ENCODE results near the gene TNFSF18.
"Not testable (repeated sequence)": the region's sequence is repeated elsewhere in the genome, so short reads cannot be mapped to it uniquely, and the experiment has no call there.

Gene TNFSF18

GRCh38 chr1:173050865-173051264 lies at the start of gene TNFSF18:
TSS of gene TNFSF18 (minus strand) at chr1:173050941. CDS start at chr1:173050896, 45 bp downstream.
- H3K27ac ChIP-seq (ENCODE audit: low read depth, low read length): no peak within 1 kb of the TSS
- no peak within 1 kb of the TSS for H3K4me3 ChIP-seq (ENCODE audit: low read depth, low read length)
- H3K9ac ChIP-seq (ENCODE audit: low read depth, low read length): no peak within 1 kb of the TSS
- no peaks in the 10 kb centered on the region for H3K27me3 ChIP-seq (ENCODE audit: control insufficient read depth, insufficient read depth, low read length)
- H3K9me3 ChIP-seq (ENCODE audit: control insufficient read depth, insufficient read depth, low read length): no peaks in the 10 kb centered on the region
- no peaks in the 10 kb centered on the region for H3K36me3 ChIP-seq (ENCODE audit: control insufficient read depth, insufficient read depth, low read length)
- H3K4me1 ChIP-seq (ENCODE audit: control insufficient read depth, insufficient read depth, low read length): no peaks in the 10 kb centered on the region

GRCh38 chr1:173099166-173099565 lies 48.4 kb upstream of the TNFSF18 start:
- Histone ChIP-seq H3K9me3 (ENCODE audit: control insufficient read depth, insufficient read depth, low read length) (peaks cover 11% of the 10 kb centered on the region; the same call in 1 of the 2 replicates), H3K9ac (ENCODE audit: low read depth, low read length) (no peak overlapping the region), H3K4me1 (ENCODE audit: control insufficient read depth, insufficient read depth, low read length) (no peaks in the 10 kb centered on the region), H3K27ac (ENCODE audit: low read depth, low read length) (no peak overlapping the region), H3K4me3 (ENCODE audit: low read depth, low read length) (no peak overlapping the region), H3K27me3 (ENCODE audit: control insufficient read depth, insufficient read depth, low read length) (no peaks in the 10 kb centered on the region), H3K36me3 (ENCODE audit: control insufficient read depth, insufficient read depth, low read length) (no peaks in the 10 kb centered on the region)

DNA sequence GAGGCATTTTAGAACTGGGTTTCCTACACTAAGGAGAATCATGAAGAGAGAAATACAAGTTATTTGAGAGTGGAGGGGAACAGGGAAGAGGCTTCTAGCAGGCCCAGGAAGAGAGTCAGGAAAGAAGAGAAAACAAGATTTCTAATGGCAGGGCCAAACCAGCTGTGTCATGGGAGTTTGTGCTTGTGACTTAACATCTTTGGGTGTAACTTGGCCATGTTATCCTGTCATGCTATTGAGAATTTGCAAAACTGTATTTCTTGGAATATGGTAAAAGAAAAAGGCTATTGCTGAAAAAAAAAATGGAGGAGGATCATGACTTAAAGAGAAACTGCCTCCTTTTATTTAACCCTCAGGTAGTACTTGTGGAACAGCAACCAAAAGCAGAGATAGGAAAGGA lies 47.4 kb upstream of the TNFSF18 start:
- H3K9me3 ChIP-seq (ENCODE audit: control insufficient read depth, insufficient read depth, low read length): peaks cover 4% of the 10 kb centered on the region; the same call in 1 of the 2 replicates
- H3K36me3 ChIP-seq (ENCODE audit: control insufficient read depth, insufficient read depth, low read length): no peaks in the 10 kb centered on the region
- no peaks in the 10 kb centered on the region for H3K4me1 ChIP-seq (ENCODE audit: control insufficient read depth, insufficient read depth, low read length)
- H3K27ac ChIP-seq (ENCODE audit: low read depth, low read length): no peak overlapping the region
- H3K9ac ChIP-seq (ENCODE audit: low read depth, low read length): no peak overlapping the region
- no peak overlapping the region for H3K4me3 ChIP-seq (ENCODE audit: low read depth, low read length)
- H3K27me3 ChIP-seq (ENCODE audit: control insufficient read depth, insufficient read depth, low read length): no peaks in the 10 kb centered on the region

DNA sequence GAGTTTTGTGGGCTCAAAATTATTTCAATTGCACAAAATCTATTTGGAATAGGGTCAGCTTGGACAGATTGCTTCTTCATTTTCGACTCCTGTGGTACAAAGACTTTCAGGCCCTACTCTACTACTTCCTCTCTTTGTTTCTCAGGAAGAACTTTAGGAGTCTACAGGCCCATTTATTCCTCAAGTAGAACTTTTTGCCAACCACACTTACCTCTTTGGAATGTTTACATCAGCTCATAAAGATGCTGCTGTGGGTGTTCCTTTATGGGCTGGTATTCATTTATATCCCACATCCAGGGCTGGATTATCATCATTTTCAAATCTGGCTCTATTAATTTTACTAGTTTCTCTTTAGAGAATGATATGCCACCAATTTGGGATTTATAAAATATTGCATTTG lies 46.3 kb upstream of the TNFSF18 start:
- H3K4me3 ChIP-seq (ENCODE audit: low read depth, low read length): no peak overlapping the region
- no peaks in the 10 kb centered on the region for H3K9me3 ChIP-seq (ENCODE audit: control insufficient read depth, insufficient read depth, low read length)
- no peaks in the 10 kb centered on the region for H3K36me3 ChIP-seq (ENCODE audit: control insufficient read depth, insufficient read depth, low read length)
- no peaks in the 10 kb centered on the region for H3K4me1 ChIP-seq (ENCODE audit: control insufficient read depth, insufficient read depth, low read length)
- no peak overlapping the region for H3K27ac ChIP-seq (ENCODE audit: low read depth, low read length)
- H3K9ac ChIP-seq (ENCODE audit: low read depth, low read length): no peak overlapping the region
- no peaks in the 10 kb centered on the region for H3K27me3 ChIP-seq (ENCODE audit: control insufficient read depth, insufficient read depth, low read length)

- Histone ChIP-seq H3K9ac (ENCODE audit: low read depth, low read length) (no peak overlapping the region), H3K27ac (ENCODE audit: low read depth, low read length) (no peak overlapping the region), H3K4me1 (ENCODE audit: control insufficient read depth, insufficient read depth, low read length) (no peaks in the 10 kb centered on the region), H3K9me3 (ENCODE audit: control insufficient read depth, insufficient read depth, low read length) (no peaks in the 10 kb centered on the region), H3K36me3 (ENCODE audit: control insufficient read depth, insufficient read depth, low read length) (no peaks in the 10 kb centered on the region), H3K27me3 (ENCODE audit: control insufficient read depth, insufficient read depth, low read length) (no peaks in the 10 kb centered on the region), H3K4me3 (ENCODE audit: low read depth, low read length) (no peak overlapping the region)
Measured at GRCh38 chr1:173095632-173096031, 44.9 kb upstream of the TNFSF18 start.

GRCh38 chr1:173094541-173094940 lies 43.8 kb upstream of the TNFSF18 start:
- Histone ChIP-seq H3K4me1 (ENCODE audit: control insufficient read depth, insufficient read depth, low read length) (no peaks in the 10 kb centered on the region), H3K4me3 (ENCODE audit: low read depth, low read length) (no peak overlapping the region), H3K27ac (ENCODE audit: low read depth, low read length) (no peak overlapping the region), H3K9ac (ENCODE audit: low read depth, low read length) (no peak overlapping the region), H3K9me3 (ENCODE audit: control insufficient read depth, insufficient read depth, low read length) (no peaks in the 10 kb centered on the region), H3K27me3 (ENCODE audit: control insufficient read depth, insufficient read depth, low read length) (no peaks in the 10 kb centered on the region), H3K36me3 (ENCODE audit: control insufficient read depth, insufficient read depth, low read length) (no peaks in the 10 kb centered on the region)

DNA sequence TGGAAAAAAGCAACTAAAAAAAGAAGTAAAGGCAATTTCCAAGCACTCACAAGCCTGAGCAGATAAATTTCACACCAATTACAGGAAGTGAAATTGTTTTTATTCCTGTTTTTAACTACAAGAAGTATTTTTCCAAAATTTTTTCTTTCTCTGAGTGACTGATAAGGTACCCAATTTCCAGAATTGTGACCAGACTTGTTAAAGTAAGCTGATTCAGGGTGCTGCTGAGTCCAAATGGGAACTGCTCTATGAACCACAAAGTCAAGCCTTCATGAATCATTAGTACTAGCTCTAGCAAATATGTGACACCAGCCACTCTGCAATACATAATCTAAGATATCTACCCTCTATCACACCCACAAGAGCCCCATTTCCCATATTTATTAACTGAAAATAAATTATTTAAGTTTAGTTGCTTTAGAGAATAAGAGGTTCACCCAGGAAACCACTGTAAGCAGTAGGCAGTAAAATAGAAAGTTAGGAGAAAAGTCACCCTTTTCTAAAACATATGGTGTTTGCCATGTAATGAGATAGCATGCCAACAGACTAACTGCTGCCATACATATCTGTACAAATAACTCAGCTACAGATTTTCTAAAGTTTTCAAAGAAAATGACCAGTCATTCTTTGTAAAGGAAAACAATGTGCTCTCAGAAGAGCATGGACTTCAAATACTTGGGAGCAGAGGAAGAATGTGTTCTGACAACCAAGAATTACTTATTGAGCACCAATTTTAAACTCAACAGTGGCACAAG lies 43.1 kb upstream of the TNFSF18 start:
- Histone ChIP-seq H3K4me1 (ENCODE audit: control insufficient read depth, insufficient read depth, low read length) (no peaks in the 10 kb centered on the region), H3K27ac (ENCODE audit: low read depth, low read length) (no peak overlapping the region), H3K9ac (ENCODE audit: low read depth, low read length) (no peak overlapping the region), H3K9me3 (ENCODE audit: control insufficient read depth, insufficient read depth, low read length) (no peaks in the 10 kb centered on the region), H3K4me3 (ENCODE audit: low read depth, low read length) (no peak overlapping the region), H3K36me3 (ENCODE audit: control insufficient read depth, insufficient read depth, low read length) (no peaks in the 10 kb centered on the region), H3K27me3 (ENCODE audit: control insufficient read depth, insufficient read depth, low read length) (no peaks in the 10 kb centered on the region)

GRCh38 chr1:173084292-173084691 lies 33.6 kb upstream of the TNFSF18 start:
- Histone ChIP-seq H3K9ac (ENCODE audit: low read depth, low read length) (no peak overlapping the region), H3K27me3 (ENCODE audit: control insufficient read depth, insufficient read depth, low read length) (no peaks in the 10 kb centered on the region), H3K4me3 (ENCODE audit: low read depth, low read length) (no peak overlapping the region), H3K36me3 (ENCODE audit: control insufficient read depth, insufficient read depth, low read length) (no peaks in the 10 kb centered on the region), H3K9me3 (ENCODE audit: control insufficient read depth, insufficient read depth, low read length) (no peaks in the 10 kb centered on the region), H3K4me1 (ENCODE audit: control insufficient read depth, insufficient read depth, low read length) (no peaks in the 10 kb centered on the region), H3K27ac (ENCODE audit: low read depth, low read length) (no peak overlapping the region)

DNA sequence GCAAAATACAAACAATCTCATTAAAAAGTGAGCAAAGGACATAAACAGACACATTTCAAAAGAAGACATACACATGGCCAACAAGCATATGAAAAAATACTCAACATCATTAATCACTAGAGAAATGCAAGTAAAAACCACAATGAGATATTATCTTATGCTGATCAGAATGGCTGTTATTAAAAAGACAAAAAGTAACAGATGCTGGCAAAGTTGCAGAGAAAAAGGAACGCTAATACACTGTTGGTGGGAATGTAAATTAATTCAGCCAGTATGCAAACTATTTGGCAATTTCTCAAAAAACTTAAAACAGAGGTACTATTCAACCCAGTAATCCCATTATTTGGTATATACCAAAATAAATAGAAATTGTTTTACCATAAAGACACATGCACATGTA lies 32.2 kb upstream of the TNFSF18 start:
- Histone ChIP-seq H3K27ac (ENCODE audit: low read depth, low read length) (no peak overlapping the region), H3K4me3 (ENCODE audit: low read depth, low read length) (no peak overlapping the region), H3K4me1 (ENCODE audit: control insufficient read depth, insufficient read depth, low read length) (no peaks in the 10 kb centered on the region), H3K27me3 (ENCODE audit: control insufficient read depth, insufficient read depth, low read length) (no peaks in the 10 kb centered on the region), H3K9me3 (ENCODE audit: control insufficient read depth, insufficient read depth, low read length) (no peaks in the 10 kb centered on the region), H3K9ac (ENCODE audit: low read depth, low read length) (no peak overlapping the region), H3K36me3 (ENCODE audit: control insufficient read depth, insufficient read depth, low read length) (no peaks in the 10 kb centered on the region)

GRCh38 chr1:173074217-173074616 lies 23.5 kb upstream of the TNFSF18 start:
- H3K4me3 ChIP-seq (ENCODE audit: low read depth, low read length); H3K27me3 ChIP-seq (ENCODE audit: control insufficient read depth, insufficient read depth, low read length): not testable (repeated sequence)
- H3K9me3 ChIP-seq (ENCODE audit: control insufficient read depth, insufficient read depth, low read length): peaks cover 18% of the 10 kb centered on the region; the same call in 1 of the 2 replicates

DNA sequence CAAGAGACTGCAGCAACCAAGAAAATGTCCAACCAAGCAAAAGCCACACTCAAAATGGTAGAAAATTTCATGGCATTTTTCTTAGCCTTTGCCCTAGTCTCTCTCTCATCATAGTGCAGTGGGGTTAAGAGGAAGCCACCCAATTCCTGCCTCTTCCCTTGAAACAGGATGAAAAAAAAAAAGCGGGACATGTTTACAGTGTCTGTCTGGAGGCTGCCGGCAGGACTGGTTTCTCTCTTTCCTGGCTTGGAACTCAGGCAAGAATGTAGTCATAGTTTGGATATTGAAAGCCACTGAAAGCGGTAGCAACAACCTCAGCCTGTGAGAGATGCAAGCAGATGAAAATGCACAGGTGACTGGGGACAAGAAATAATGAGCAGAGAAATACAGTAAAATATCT lies 13.3 kb upstream of the TNFSF18 start:
- Histone ChIP-seq H3K36me3 (ENCODE audit: control insufficient read depth, insufficient read depth, low read length) (no peaks in the 10 kb centered on the region), H3K9ac (ENCODE audit: low read depth, low read length) (no peak overlapping the region), H3K9me3 (ENCODE audit: control insufficient read depth, insufficient read depth, low read length) (no peaks in the 10 kb centered on the region; the same call in 1 of the 2 replicates), H3K27me3 (ENCODE audit: control insufficient read depth, insufficient read depth, low read length) (no peaks in the 10 kb centered on the region), H3K4me3 (ENCODE audit: low read depth, low read length) (no peak overlapping the region), H3K4me1 (ENCODE audit: control insufficient read depth, insufficient read depth, low read length) (no peaks in the 10 kb centered on the region), H3K27ac (ENCODE audit: low read depth, low read length) (no peak overlapping the region)

More at GRCh38 chr1:173074217-173074616, 23.5 kb upstream of the TNFSF18 start:
- not testable (repeated sequence) for H3K36me3 ChIP-seq (ENCODE audit: control insufficient read depth, insufficient read depth, low read length); H3K9ac ChIP-seq (ENCODE audit: low read depth, low read length); H3K27ac ChIP-seq (ENCODE audit: low read depth, low read length); H3K4me1 ChIP-seq (ENCODE audit: control insufficient read depth, insufficient read depth, low read length)
